GM12875 (cell line): Measurements from ENCODE around the gene SNX20.

ENCODE experiments used
- H3K4me3 ChIP-seq: one replicate; pipeline ENCODE4 v1.5.1; 2011; ENCODE audit warnings: low read depth, low read length, control low read depth
- CTCF ChIP-seq: IDR thresholded peaks from 2 replicates; pipeline ENCODE4 v1.5.1; 2011; ENCODE audit warnings: low read depth, mild to moderate bottlenecking, control low read depth, inconsistent platforms, low read length, moderate library complexity, borderline replicate concordance; ENCODE audit not compliant: insufficient read depth

The SNX20 gene

GRCh38 chr16:50674831-50675230 lies 6.3 kb downstream of the SNX20 start:
- TF ChIP-seq CTCF: no peak
- H3K4me3 ChIP-seq: no peak overlapping the region

DNA sequence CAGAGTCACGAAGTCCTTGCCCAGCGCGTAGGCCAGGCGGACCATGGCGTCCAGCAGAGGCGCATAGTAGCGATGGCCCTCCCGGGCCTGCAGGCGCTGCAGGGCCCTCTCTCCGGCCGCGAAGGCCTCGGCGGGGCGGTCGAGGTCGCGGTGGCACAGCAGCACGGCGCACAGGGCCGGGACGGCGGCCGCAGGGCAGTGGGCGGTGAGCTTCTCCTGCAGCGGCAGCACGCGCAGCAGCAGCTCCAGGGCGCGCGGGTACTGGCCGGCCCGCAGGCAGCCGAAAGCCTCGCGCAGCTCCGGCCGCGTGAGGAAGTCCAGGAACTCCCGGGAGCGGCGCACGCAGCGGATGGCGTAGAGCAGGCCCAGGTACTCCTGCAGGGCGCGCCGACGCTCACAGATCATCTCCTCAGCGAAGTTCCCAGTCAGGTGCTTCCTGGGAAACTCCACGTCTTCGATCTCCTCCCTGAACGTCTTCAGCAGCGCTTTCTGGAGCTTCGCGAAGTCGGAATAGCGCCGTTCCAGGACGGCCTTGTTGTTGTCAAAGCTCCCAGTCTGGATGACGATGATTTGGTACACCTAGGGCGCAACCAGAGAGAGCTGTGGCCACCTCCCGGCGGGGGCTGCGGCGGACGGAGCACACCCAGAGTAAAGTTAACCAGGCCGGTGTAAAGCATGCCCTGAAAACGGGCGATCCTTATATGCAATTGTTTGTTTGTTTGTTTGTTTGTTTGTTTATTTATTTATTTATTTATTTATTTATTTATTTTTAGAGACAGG lies 7.4 kb downstream of the SNX20 start:
- TF ChIP-seq CTCF: no peak
- no peak overlapping the region for H3K4me3 ChIP-seq

GRCh38 chr16:50671644-50672260 lies 9.4 kb downstream of the SNX20 start:
- no peak overlapping the region for H3K4me3 ChIP-seq
- TF ChIP-seq CTCF: peak; percentile 69

DNA sequence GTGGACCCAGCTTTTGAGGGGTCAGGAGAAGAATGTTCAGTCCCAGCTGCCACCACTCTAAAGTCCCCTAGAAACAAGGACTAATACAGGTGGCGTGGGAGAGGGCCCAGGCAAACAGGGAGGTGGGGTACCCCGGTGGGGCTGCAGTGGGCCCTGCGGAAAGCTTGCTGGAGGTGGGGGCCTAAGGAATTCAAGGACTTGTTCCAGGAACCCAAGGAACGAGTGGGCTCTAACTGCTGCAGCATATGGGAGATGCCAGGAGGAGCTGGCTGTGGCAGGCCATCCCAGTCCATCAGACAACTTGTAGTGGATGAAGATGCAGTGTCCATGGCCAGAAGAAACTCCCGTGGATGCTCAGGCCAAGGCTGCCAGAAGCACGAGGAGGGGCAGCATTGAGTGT lies 10.6 kb downstream of the SNX20 start:
- no peak for TF ChIP-seq CTCF
- no peak overlapping the region for H3K4me3 ChIP-seq

DNA sequence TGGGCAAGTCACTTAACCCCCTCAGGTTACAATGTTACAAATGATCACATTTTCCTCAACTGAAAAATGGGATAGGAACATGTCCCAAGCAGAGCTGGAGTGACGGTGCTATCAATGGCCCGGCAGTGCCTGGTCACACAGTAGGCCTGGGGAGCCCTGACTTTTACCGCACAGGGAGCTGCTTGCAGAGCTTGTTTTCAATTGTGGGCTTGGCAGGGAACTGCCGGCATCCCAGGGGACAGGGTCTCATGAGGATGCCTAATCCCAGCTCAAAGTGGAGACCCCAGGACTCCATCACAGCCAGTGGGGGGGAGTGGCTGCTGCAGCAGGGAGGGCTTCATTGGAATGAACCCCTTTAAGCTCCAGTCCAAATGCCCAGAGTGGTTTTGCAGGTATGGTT lies 11.4 kb downstream of the SNX20 start:
- no peak overlapping the region for H3K4me3 ChIP-seq
- no peak for TF ChIP-seq CTCF

DNA sequence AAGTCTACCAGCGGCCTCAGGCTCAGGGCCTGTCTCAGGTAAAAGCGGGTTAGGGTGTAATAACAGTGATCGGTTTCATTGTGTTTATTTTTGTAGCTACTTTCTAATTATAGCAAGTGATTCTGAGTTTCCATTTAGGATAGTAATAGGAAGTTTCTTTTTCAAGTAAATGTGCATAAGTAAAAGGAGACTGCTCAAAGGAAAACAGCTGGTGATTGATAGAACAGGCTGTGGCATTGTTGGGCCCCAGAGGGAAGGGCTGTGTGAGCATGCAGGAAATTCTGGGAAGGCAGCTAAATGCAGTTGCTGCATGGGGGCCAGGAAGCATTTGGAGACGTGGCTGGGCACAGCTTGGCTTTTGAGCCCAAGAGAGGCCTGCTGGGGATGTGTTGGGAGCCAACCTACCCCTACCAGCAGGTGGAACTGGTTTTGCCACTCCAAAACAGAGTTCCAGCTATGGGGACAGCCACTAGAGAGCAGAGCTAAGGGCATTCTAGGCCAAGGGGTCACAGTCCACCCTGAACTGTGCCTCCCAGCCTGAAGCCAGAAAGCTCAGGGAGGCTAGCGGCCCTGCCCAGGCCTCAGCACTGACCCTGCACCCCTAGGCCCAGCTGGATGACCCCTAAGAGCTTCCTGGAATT lies 12.6 kb downstream of the SNX20 start:
- no peak for TF ChIP-seq CTCF

More for the DNA sequence above, 12.6 kb downstream of the SNX20 start:
- no peak overlapping the region for H3K4me3 ChIP-seq
